ENCODE data around the gene SEC22A. TPM values are rescaled to one million over a fixed set of nuclear protein-coding genes. Genes with fewer than 3 reads are reported as not detected.

The SEC22A gene
- total RNA-seq, 1 donor from 2014 or later = 18.0 TPM

DNA sequence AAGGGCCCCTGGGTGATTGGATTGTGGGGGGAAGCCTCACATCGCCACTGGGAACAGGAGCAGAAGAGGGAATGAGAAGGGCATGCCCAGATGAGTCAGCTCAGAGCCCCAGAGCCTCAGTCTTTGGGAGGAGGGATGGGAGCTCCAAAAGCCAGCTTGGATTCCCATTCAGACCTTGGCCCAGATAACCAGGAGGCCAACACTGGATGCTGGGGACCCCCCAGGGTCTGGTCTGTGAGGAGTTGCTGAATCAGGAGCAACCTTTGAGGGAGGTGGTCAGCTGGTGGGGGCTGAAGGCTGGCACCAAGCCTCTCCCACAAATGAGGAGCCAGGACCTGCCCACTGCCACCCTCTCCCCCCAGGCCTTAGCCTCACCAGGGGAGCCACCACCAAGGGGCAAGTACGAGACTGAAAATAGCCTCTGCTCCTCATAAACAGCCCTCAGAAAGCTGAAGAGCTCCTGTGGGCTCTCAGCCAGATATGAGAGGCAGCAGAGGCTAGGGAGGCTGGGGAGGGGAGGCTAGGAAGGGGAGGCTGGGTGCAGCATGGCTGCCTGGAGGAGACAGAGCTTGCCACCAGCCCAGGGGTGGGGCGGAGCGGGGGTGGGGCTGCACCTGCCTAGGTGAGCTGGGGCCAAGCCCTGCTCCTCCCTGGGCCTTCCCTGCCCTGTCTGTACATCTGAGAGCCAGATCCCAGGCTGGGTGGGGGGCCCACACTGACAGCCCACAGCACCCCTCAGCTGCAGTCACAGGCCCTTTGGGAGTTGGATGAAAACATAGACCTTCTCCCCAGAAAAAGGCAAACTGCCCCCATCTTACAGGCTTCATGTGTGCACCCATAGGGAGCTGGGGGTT, 99.8 kb downstream of the SEC22A start:
- intact Hi-C loops (cut with micrococcal nuclease) = no loop called here

DNA sequence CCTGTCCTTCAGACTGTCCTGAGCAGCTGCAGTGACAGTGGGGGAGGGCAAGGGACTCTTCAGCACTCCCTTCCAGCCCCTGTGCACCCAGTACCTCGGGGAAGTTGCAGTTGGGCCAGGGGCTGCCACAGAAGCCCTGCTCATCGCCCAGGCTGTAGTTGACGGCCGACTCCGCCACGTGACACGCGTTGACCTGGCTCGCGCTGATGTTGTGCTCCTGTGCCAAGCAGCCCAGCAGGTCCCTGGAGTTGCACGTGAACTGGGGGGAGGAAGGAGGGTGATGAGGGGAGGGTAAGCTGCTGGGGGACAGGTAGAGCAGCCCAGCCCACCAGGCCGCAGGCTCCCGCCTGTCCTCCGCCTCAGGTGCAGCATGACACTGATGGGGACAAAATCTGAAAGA, 101.2 kb downstream of the SEC22A start:
- intact Hi-C loops (cut with micrococcal nuclease) = no loop called here

DNA sequence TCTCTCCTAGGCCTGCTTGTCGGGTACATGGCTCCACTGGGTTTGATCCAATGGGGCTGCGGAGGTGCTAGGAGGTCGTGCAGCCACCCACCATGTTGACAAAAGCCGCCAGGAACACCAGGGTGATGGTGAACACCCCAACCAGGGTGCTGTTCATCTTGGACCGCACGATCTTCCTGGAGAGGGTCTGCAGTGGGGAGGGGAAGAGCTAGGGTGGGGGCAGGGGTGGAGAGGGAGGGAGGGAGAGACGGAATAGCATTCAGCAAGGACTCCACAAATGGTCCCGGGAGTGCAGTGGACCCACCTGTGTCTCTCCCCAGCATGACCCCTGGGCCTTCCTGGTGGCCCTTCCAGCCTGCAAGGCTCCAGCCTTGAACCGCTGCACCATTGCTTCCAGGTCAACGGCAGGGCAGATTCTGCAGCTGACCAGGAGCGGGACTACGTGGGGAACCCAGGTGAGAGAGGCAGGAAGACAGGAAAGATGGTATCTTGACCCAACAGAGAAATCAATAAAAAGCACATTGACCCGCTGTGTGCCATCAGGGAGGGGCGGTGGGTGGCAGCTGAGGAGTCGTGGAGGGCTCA, 102.3 kb downstream of the SEC22A start:
- intact Hi-C loops (cut with micrococcal nuclease) = no loop called here

DNA sequence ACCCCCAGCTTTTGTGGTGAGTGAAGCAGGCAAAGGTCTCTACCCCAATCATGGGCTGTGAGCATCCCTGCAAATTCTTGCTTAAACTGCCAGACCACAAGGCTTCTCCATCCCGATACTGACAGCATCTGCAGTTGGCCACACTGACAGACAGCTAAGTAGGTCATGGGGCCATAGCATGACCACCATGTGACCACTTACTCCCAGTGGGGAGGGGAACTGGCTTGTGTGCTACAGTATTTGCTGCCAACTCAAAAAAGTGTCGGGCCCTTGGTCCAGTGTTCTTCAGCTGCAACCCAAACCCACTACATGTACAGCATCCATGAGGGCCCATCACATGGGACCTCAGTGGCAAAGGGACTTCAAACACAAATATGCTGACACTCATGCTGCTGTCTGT, 103.4 kb downstream of the SEC22A start:
- intact Hi-C loops (cut with micrococcal nuclease) = no loop called here

DNA sequence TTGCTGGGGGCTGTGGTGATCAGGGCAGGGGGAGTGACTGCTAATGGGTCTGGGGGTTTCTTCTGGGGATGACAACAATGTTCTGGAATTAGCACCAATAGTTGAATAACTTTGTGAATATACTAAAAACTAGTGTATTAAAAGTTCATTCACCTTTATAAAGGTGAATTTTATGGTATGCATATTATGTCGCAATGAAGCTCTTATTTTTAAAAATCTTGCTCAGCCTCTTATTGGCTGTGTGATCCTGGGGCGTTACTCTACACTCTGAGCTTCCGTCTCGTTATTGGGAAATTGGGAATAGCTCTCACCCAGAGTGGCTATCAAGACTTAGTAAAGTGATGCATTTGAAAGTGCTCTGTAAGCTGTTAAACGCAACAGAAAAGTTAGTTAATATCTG, 105.3 kb downstream of the SEC22A start:
- intact Hi-C loops (cut with micrococcal nuclease) = no loop called here

DNA sequence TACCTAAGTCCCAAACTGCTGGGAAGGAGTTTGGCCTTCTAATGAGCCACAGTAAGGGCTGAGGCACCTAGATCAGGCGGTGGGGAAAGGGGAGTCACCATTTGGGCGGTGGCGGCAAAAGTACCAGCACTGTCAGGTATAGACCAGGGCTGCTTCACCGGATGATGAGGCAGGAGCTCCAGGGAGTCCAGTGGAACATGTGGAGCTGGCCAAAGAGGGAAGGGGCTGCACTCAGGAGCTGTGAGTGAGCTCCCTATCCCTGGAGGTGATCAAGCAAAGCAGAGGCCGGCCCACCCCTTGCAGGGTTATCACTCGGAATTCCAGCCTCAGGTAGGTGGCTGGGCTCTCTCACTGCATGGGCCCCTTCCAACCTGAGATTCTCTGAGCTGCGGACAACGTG, 108.4 kb downstream of the SEC22A start:
- intact Hi-C loops (cut with micrococcal nuclease) = no loop called here

DNA sequence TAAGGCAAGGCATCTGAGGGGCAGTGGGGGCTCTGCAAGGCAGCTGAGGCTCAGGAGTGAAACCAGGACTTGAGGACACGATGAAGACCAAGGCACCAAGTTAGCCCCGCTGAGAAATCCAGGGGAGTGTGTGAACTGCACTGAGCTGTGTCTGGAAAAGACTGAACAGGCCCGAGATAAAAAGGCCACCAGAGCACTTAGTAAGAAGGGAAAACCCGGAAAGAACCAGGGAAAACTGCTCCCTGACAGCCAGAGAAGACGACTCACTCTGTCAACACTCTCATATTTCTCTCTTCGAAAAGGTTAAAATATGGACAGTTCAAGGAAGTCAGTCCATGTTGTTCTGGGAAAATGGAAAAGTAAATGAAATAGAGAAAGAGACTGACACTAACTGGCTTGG, 109.0 kb downstream of the SEC22A start:
- intact Hi-C loops (cut with micrococcal nuclease) = no loop called here

DNA sequence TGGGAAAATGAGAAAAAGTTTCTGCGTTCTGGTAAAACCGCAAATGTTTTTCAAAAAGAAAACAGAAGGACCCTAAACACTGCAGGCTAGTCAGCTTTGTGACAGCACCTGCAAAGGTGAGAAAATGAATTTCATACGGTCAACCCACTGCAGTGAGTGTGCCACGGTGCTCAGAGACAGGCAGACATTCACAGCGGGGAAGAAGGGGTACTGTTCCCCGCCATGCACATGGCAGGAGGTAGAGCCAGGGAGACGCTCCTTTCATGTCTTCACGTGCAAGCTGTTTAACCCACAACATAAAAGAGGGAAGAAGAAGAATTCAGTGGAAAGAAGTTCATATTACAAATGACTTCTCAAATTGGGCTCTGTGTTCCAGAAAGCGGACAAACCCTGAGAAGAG, 109.5 kb downstream of the SEC22A start:
- intact Hi-C loops (cut with micrococcal nuclease) = no loop called here

DNA sequence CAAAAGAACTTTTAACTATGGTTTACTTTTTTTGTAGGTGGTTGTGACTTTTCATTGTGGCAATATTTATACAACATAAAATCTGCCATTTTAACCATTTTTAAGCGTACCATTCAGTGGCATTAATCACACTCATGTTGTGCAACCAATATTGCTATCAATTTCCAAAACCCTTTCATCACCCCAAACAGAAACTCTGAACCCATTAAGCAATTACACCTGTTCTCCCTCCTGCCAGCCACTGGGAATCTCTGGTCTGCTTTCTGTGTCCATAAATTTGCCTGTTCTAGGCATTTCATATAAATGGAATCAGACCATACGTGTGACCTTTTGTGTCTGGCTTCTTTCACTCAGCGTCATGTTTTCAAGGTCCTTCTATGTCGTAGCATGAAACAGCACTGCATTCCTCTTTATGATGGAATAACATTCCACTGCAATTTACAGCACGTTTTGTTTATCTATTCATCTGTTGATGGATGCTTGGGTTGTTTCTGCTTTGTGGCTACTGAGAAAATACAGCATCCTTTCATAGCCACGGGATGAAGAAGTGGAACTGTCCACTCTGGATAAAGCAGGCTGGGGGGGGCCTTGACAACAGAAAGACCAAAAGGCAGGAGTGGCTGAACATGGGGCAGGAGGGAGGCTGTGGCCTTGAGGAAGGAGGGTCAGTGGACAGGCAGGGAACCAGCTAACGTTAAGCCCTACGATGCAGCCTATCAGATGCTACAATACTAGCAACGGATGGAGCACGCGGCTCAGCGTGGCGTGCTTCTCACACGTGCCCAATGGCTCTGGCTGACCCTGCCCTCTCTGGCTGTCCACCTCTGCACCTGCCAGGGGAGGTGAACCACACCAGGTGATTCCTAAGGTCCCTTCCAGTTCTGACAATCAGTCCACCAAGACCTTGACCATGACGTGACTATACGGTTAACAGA, 110.9 kb downstream of the SEC22A start:
- intact Hi-C loops (cut with micrococcal nuclease) = no loop called here

DNA sequence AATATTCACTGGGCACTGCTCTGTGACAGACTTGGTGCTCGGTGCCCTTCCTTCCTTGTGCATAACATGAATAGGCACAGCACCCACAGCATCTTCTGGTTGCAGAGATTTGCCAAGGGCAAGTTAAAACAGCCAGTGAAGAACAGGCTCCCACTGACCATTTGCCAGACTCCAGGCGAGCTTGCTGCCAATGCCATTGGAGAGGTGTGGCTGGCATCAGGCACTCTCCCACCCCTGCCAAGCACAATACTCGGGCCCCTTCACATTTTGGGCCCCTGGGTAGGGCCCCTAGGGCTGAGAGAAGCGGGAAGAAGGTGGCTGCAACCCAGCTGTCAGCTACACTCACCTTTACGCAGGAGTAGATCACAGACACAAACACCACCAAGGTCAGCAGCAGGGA, 112.1 kb downstream of the SEC22A start:
- intact Hi-C loops (cut with micrococcal nuclease) = no loop called here

DNA sequence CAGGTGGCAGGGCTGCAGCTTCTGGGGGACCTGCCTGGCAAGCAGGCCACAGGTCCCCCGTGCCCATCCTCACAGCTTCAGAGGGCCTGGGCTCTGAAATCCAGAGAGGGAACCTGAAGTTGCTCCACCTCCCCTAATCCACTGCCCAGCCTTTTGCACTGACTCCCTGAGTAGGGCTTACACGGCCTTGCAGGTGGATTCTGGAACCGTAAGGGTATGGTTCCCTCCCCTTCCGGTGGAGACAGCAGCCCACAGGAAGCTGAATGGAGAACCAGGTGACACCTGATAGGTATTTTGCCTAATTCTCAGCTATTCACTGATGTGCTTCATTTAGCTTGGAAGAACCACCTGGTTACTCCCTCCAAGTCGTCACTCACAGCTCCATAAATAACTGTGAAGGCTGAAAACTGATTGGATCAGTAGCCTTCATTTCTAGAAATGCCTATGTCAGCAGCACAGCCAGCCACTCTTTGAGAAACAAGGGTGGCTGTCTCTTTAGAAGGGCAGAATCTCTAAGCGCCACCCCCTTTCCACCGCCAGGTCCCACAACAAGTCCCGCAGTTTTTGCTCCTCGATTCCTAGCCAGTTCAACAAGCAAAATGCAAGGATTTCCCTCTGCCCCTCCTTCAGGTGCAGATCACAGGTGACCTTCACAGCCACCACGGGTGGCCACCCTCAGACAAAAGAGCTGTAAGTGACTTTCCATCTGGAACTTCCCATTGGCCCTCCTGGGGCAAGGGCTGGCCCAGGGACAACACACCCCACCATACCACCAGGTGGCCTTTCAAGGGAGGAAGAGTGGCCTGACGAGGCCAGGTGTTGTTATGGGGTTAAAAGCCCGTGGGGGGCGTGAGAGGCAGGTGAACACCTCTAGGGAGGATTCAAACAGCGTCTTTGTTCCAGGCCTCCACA, 112.9 kb downstream of the SEC22A start:
- intact Hi-C loops (cut with micrococcal nuclease) = no loop called here

DNA sequence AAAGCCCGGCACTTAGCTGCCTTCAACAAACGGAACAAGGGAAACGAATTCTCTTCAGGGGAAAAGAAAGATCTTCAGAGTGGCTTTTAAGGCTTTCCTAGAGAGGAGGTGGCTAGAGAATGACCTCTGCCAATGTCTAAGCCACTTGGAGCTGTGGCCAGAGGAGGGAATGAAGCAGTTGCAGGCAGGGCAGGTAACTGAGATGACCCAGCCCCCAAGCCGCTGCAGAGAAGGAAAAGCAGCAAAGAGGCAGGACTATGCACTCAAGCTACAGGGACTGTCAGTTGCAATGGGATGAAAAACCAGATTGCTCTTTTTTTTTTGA, 113.5 kb downstream of the SEC22A start:
- intact Hi-C loops (cut with micrococcal nuclease) = no loop called here

DNA sequence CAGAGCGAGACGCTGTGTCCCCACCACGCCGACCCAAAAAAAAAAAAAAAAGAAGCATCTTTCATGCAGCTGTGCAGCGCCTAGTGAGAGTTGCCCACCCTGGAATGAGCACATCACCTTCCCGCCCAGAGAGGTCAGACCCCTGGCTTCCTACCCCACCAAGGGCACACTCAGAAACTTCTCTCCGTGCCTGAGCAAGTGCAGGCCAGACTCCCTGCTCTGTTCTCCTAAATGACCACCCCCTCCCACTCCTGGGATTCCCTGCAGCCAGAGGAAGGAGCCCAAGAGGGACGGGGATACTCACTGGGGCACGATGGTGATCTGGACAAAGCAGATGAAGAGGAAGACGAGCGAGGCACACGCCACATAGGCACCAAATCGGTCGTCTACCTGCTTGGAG, 116.0 kb downstream of the SEC22A start:
- intact Hi-C loops (cut with micrococcal nuclease) = no loop called here

DNA sequence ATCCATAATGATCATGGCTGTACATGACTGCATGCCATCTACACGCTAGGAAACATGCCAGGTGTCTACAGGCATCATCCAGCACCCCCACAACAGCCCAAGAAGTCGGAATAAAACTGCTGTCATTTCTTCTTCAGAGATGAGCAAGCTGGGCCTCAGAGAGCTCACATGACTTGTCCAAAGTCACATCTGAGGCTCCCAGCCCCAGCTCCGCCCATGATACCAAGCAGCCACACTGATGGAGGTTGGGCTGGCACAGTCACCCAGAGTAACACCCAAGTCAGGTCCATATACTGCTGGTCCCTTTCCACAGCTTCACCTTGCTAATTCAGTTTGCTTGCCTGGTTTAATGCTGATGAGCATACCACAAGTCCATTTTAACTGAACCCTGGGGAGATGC, 116.6 kb downstream of the SEC22A start:
- intact Hi-C loops (cut with micrococcal nuclease) = no loop called here

DNA sequence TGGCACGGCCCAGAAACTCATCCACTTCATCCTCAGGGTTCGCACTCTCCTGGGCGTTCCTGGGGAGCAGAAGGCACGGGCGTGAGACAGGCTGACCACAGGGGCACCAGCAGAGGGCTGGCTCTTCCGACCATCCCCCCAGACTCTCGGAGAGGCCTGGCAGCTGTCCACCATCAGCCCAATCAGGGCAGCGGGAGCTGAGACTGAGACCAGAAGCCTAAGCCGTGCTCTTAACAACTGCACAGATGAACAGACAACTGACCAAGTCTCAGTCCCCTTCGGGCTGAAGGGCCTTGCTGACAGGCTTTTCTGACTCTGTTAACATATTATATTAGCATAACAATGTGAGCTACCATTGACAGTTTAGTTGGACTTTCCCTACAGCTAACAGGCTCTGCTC, 118.0 kb downstream of the SEC22A start:
- intact Hi-C loops (cut with micrococcal nuclease) = no loop called here

DNA sequence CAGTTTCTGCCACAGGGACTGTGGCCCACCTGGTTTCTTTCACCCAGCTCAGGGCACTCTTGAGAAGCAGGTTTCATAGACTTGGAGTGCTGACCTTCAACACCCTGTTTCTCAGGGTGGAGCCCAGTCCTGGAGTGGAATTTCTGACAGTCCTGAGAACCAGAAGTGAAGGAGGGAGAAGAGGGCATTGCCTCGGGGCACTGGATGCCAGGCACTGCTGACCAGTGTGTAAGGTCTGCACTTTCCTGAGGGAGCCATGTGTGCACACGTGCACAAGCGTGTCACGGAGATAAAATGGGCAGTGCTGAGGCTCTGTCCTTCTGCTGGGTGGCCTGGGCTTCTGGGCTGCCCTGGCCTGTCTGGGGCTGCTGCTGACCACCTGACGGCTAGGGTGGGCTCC, 118.5 kb downstream of the SEC22A start:
- intact Hi-C loops (cut with micrococcal nuclease) = no loop called here

DNA sequence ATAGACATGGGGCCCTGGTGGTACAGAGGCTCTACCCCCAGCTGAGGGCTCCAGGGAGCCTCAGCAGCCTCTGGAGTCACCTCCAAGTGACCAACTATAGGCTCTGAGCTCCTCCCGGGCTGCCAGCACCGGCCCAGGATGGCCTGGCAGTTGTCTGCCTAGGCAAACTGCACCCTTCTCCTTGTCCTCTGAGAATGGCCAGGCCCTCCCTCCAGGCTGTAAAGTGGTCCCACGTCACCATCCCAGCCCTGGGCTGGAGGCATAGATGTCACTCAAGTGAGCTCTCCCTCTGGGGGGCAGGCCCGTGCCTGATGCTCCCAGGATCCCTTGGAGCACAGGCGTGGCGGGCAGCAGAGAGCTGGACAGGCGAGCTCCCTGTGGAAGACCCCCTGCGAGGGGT, 120.1 kb downstream of the SEC22A start:
- intact Hi-C loops (cut with micrococcal nuclease) = no loop called here

DNA sequence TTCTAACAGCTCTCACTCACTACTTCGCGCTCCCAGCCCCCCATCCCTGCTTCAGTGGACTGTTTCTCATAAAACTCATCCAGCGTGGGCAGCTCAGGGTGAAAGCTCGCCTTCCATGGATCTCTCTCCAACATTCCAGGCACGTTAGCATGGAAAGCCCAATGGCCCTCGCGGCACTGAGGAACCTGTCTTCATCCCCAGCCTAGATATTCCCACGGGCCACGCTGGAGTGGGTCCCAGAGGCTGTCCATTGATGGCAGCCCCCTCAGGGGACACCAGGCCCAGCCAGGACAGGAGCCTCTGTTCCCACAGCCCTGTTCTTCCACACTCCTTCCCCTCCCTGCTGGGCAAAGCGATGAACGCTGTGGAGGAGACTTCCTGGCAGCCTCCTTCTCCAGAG, 121.1 kb downstream of the SEC22A start:
- intact Hi-C loops (cut with micrococcal nuclease) = no loop called here
